Neural crest cell (in vitro differentiated cells): ENCODE results near the gene SART3. TPM values are rescaled to one million over a fixed set of nuclear protein-coding genes. Genes with fewer than 3 reads are reported as not detected.

Experiments
- DNase-seq: peaks from one replicate; pipeline ENCODE4 v3.0.0; 2021; ENCODE audit warnings: low read depth, mixed read lengths, low spot score
- H3K27ac Mint-ChIP-seq: one replicate; pipeline ENCODE4 v1.8.0; 2021; ENCODE audit warnings: mild to moderate bottlenecking, mixed read lengths; ENCODE audit not compliant: unreplicated experiment
- H3K27me3 Mint-ChIP-seq: 2 replicates; pipeline ENCODE4 v1.8.0; 2021; ENCODE audit warnings: low read depth, mild to moderate bottlenecking, mixed read lengths
- H3K36me3 Mint-ChIP-seq: 2 replicates; pipeline ENCODE4 v1.8.0; 2021; ENCODE audit warnings: low read depth, mild to moderate bottlenecking, mixed read lengths
- H3K4me1 Mint-ChIP-seq: 2 replicates; pipeline ENCODE4 v1.8.0; 2021; ENCODE audit warnings: mixed read lengths
- H3K4me3 Mint-ChIP-seq: one replicate; pipeline ENCODE4 v1.8.0; 2021; ENCODE audit warnings: mild to moderate bottlenecking, mixed read lengths
- H3K9me3 Mint-ChIP-seq: 2 replicates; pipeline ENCODE4 v1.8.0; 2021; ENCODE audit warnings: mixed read lengths
- CTCF ChIP-seq: fragments of 200-600 bp; sonication (generic); conservative IDR thresholded peaks from 2 replicates; pipeline ENCODE4 v1.5.0; 2021; ENCODE audit warnings: antibody characterized with exemption, mild to moderate bottlenecking
- total RNA-seq: library from RNA; stranded (reverse); gene quantifications from 2 replicates; pipeline ENCODE4 v1.2.1, GENCODE V29; 2021

Gene SART3
- total RNA-seq, 1 donor from 2014 or later, result 89.5 TPM

- no peak overlapping the region for H3K4me3 Mint-ChIP-seq
- DNase-seq, result no peak
These were observed 10.7 kb upstream of the SART3 start for GRCh38 chr12:108571609-108572165.

GRCh38 chr12:108570743-108571608 lies 10.0 kb upstream of the SART3 start:
- peak; percentile 33 for TF ChIP-seq CTCF

More at GRCh38 chr12:108571609-108572165, 10.7 kb upstream of the SART3 start:
- Mint-ChIP-seq H3K4me1 (no peaks in the 10 kb centered on the region), H3K27me3 (peaks cover 9% of the 10 kb centered on the region), H3K36me3 (peaks cover 3% of the 10 kb centered on the region), H3K9me3 (no peaks in the 10 kb centered on the region), H3K27ac (no peak overlapping the region)
- TF ChIP-seq CTCF, result no peak

GRCh38 chr12:108568338-108569154 lies 7.6 kb upstream of the SART3 start:
- Mint-ChIP-seq H3K9me3 (no peaks in the 10 kb centered on the region), H3K4me3 (no peak overlapping the region), H3K4me1 (peaks cover 6% of the 10 kb centered on the region), H3K36me3 (peaks cover 3% of the 10 kb centered on the region), H3K27me3 (no peaks in the 10 kb centered on the region), H3K27ac (no peak overlapping the region)
- no peak for DNase-seq
- TF ChIP-seq CTCF, result no peak

More at GRCh38 chr12:108570743-108571608, 10.0 kb upstream of the SART3 start:
- no peak for DNase-seq
- Mint-ChIP-seq H3K4me3 (no peak overlapping the region), H3K36me3 (peaks cover 3% of the 10 kb centered on the region), H3K27ac (no peak overlapping the region), H3K4me1 (no peaks in the 10 kb centered on the region), H3K27me3 (peaks cover 9% of the 10 kb centered on the region), H3K9me3 (no peaks in the 10 kb centered on the region)

GRCh38 chr12:108567406-108568337 lies 6.7 kb upstream of the SART3 start:
- Mint-ChIP-seq H3K27ac (no peak overlapping the region), H3K27me3 (no peaks in the 10 kb centered on the region), H3K36me3 (peaks cover 3% of the 10 kb centered on the region), H3K4me1 (peaks cover 13% of the 10 kb centered on the region), H3K9me3 (no peaks in the 10 kb centered on the region), H3K4me3 (peak overlapping the region; percentile 39)
- no peak for TF ChIP-seq CTCF
- DNase-seq, result no peak
